PFSK-1 (cell line): ENCODE measurements around the gene RTEL1.

Experiments used
- FOXP2 ChIP-seq: optimal IDR thresholded peaks from 2 replicates; pipeline ENCODE3; 2011; ENCODE audit warnings: borderline replicate concordance, control low read depth, inconsistent platforms; ENCODE audit not compliant: insufficient read depth; ENCODE audit errors: extremely low read length, extremely low read depth
- POLR2AphosphoS5 ChIP-seq: IDR thresholded peaks from 2 replicates; pipeline ENCODE4 v1.6.1; 2012; ENCODE audit warnings: low read depth, mild to moderate bottlenecking, control low read depth, low read length, moderate library complexity
- REST ChIP-seq, 2 experiments: IDR thresholded peaks; 2 replicates each; pipeline versions ENCODE4 v1.6.1 to v1.8.0; 2011 to 2012; ENCODE audit warnings: low read depth in 2 of 2, low read length in 2 of 2, control low read depth in 1 of 2, inconsistent platforms in 1 of 2, mild to moderate bottlenecking in 1 of 2, moderate library complexity in 1 of 2; ENCODE audit not compliant: insufficient read depth in 1 of 2
- SIN3A ChIP-seq: IDR thresholded peaks from 2 replicates; pipeline ENCODE4 v1.6.1; 2012; ENCODE audit warnings: mild to moderate bottlenecking, low read length, moderate library complexity, borderline replicate concordance; ENCODE audit not compliant: insufficient read depth
- TAF1 ChIP-seq: IDR thresholded peaks from 2 replicates; pipeline ENCODE4 v1.6.1; 2012; ENCODE audit warnings: low read length, control low read depth, borderline replicate concordance; ENCODE audit not compliant: insufficient read depth

The RTEL1 gene

DNA sequence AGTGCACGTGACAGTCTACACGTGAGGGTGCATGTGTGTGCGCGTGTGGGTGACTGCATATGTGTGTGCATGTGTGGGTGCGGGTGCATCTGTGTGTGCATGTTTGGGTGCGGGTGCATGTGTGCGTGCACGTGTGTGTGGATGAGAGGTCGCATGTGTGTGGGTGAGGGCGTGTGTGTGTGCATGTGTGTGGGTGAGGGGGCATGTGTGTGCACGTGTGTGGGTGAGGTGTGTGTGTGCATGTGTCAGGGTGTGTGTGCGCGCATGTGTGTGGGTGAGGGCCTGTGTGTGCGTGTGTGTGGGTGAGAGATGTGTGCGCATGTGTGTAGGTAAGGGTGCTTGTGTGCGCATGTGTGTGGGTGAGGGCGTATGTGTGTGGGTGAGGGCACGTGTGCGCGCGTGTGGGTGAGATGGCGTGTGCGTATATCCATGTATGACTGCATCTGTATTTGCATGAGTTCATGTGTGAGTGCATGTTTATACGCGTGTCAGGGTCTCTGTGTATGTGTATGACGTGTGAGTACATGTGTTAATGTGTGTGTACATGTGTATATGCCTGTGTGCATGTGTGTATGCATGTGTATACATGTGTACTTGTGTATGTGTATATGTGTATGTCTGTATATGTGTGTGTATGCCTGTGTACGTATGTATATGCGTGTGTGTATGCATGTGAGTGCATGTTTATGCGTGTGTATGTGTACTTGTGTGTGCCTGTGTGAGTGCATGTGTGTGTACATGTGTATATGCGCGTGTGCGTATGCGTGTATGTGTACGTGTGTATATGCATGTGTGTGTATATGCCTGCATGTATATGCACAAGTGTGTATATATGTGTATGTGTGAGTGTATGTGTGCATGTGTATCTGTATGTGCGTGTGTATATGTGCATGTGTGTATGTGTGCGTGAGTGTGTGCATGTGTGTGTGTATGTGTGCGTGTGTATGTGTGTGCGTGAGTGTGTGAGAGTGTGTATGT, 74.3 kb downstream of the RTEL1 start:
- TF ChIP-seq FOXP2 (no peak), REST (IDR thresholded peaks at IDR 0.05; ENCODE audit: insufficient read depth in 1 of 2, low read depth in 2 of 2, low read length in 2 of 2) (no peak), SIN3A (no peak), TAF1 (no peak), POLR2AphosphoS5 (no peak)

DNA sequence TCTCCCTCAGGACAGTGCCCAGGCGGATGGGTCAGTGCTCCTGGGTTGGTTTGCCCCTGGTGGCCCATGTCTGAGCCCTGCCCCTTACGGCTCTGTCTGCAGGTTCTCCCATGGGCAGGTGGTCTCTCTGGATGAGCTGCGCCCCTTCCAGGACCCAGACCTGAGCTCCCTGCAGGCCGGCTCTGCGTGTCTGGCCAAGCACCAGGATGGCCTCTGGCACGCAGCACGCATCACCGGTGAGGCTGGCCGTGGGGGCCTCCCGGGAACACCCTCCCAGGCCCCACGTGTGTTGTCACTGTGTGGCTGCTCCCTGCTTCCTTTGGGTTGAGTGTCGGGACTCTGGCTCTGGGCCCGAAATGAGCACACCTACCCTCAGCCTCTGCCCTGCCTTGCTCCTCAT, 75.0 kb downstream of the RTEL1 start:
- TF ChIP-seq SIN3A (no peak), TAF1 (no peak), POLR2AphosphoS5 (no peak), FOXP2 (no peak), REST (IDR thresholded peaks at IDR 0.05; ENCODE audit: insufficient read depth in 1 of 2, low read depth in 2 of 2, low read length in 2 of 2) (no peak)

DNA sequence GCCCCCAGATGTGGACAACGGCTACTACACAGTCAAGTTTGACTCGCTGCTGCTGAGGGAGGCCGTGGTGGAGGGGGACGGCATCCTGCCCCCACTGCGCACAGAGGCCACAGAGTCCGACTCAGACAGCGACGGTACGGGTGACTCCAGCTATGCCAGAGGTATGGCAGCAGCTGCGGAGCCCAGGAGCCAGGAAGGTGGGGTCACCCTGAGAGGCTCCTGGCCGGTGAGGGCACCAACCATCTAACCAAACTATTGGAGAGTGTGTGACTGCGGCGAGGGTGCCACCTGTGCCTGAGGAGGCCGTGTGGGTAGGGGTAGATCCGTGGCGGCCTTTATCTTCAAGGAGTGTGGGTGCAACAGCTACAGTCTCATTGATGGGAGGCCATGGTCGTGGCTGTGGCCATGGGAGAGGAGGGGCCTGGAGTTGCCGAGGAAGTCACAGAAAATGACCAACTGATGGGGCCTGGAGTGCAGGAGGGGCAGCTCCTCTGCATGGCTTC, 75.5 kb downstream of the RTEL1 start:
- no peak for TF ChIP-seq POLR2AphosphoS5
- TF ChIP-seq SIN3A, result no peak
- no peak for TF ChIP-seq TAF1
- TF ChIP-seq REST (IDR thresholded peaks at IDR 0.05; ENCODE audit: insufficient read depth in 1 of 2, low read depth in 2 of 2, low read length in 2 of 2), result no peak
- TF ChIP-seq FOXP2, result no peak

GRCh38 chr20:63734111-63734945, 76.2 kb downstream of the RTEL1 start:
- TF ChIP-seq POLR2AphosphoS5, result no peak
- TF ChIP-seq REST (IDR thresholded peaks at IDR 0.05; ENCODE audit: insufficient read depth in 1 of 2, low read depth in 2 of 2, low read length in 2 of 2), result no peak
- TF ChIP-seq SIN3A, result no peak
- no peak for TF ChIP-seq FOXP2
- no peak for TF ChIP-seq TAF1
